K562 (cell line): ENCODE measurements around the gene TAF12. TPM values are rescaled to one million over a fixed set of nuclear protein-coding genes. Genes with fewer than 3 reads are reported as not detected.

Source experiments
- ARNT ChIP-seq, 2 experiments: fragments of 450-650 bp; IDR thresholded peaks; 2 replicates each; pipeline ENCODE4 v1.6.1; 2016; ENCODE audit warnings: mild to moderate bottlenecking in 1 of 2
- NR2C1 ChIP-seq, 2 experiments: fragments of 450-650 bp; IDR thresholded peaks; 2 replicates each; pipeline ENCODE4 v1.6.1; 2017; ENCODE audit warnings: mild to moderate bottlenecking in 2 of 2, antibody characterized with exemption in 1 of 2, inconsistent platforms in 1 of 2, missing compliant biosample characterization in 1 of 2, missing genetic modification characterization in 1 of 2
- POLR2A ChIP-seq: fragments of 450-650 bp; conservative IDR thresholded peaks from 2 replicates; pipeline ENCODE4 v1.6.1; 2016
- SMARCE1 ChIP-seq: fragments of 450-650 bp; IDR thresholded peaks from 2 replicates; pipeline ENCODE4 v1.7.1; 2016; ENCODE audit warnings: mild to moderate bottlenecking
- TAF7 ChIP-seq: fragments of 450-650 bp; IDR thresholded peaks from 2 replicates; pipeline ENCODE4 v1.6.1; 2016; ENCODE audit warnings: missing genetic modification characterization, missing compliant biosample characterization
- ZEB2 ChIP-seq: fragments of 450-650 bp; IDR thresholded peaks from 2 replicates; pipeline ENCODE4 v1.6.1; 2016
- ZNF592 ChIP-seq: fragments of 450-650 bp; IDR thresholded peaks from 2 replicates; pipeline ENCODE4 v1.6.1; 2017; ENCODE audit warnings: antibody characterized with exemption, mild to moderate bottlenecking
- ZNF785 ChIP-seq: fragments of 250-450 bp; sonication (Bioruptor Pico); IDR thresholded peaks from 2 replicates; pipeline ENCODE4 v1.4.0; 2020; ENCODE audit warnings: mild to moderate bottlenecking
- polyA plus RNA-seq, 8 experiments: library from polyadenylated mRNA; depleted of rRNA in 4 of 8; stranded (reverse) in 5 of 8; unstranded in 3 of 8; fragments of >200 nt; fragmentation: Nextera tagmentation in 2 of 8; fragmentation: Illumina TruSeq in 1 of 8; extraction: Ambion mirVana in 2 of 8; extraction: Trizol in 1 of 8; gene quantifications; 2 replicates each; pipeline versions ENCODE4 v1.2.1 to v1.2.3, GENCODE V29; 2011 to 2014; ENCODE audit warnings: inconsistent platforms in 1 of 8, missing spikeins in 1 of 8
- total RNA-seq, 7 experiments: library from RNA; depleted of rRNA in 6 of 7; stranded (reverse); fragments of >200 nt in 6 of 7; fragmentation: Illumina TruSeq in 2 of 7; extraction: Trizol in 2 of 7; gene quantifications; 2 replicates each; pipeline versions ENCODE4 v1.2.1 to v1.2.3, GENCODE V29; 2011 to 2021; ENCODE audit warnings: low replicate concordance in 1 of 7
- TF ChIP-seq, protein P1 (sequence below): fragments of 250-450 bp; sonication (Bioruptor Pico); IDR thresholded peaks from 2 replicates; pipeline ENCODE4 v1.8.0; 2022; ENCODE audit warnings: inconsistent platforms
- TF ChIP-seq, protein P2 (sequence below): fragments of 450-650 bp; conservative IDR thresholded peaks from 2 replicates; pipeline ENCODE4 v1.6.1; 2016; ENCODE audit warnings: missing genetic modification characterization, low read depth, mild to moderate bottlenecking, missing compliant biosample characterization, moderate library complexity

The TAF12 gene
- total and polyA plus RNA-seq, 9 of the 15 experiments (the other 6 are each of a cell fraction or from before 2014, with no cell fraction given), result 31.6 to 89.0 (median 50.5) TPM

- TF ChIP-seq TAF7 (tag), result peak; percentile 39; the same call in 1 of the 2 replicates
- no peak for TF ChIP-seq ZNF785 (CRISPR knock-in tag)
- peak in 1 of 2 experiments; percentile 95; a peak in 2 of 4 replicates for TF ChIP-seq ARNT (IDR thresholded peaks at IDR 0.05)
- TF ChIP-seq, protein P1, sequence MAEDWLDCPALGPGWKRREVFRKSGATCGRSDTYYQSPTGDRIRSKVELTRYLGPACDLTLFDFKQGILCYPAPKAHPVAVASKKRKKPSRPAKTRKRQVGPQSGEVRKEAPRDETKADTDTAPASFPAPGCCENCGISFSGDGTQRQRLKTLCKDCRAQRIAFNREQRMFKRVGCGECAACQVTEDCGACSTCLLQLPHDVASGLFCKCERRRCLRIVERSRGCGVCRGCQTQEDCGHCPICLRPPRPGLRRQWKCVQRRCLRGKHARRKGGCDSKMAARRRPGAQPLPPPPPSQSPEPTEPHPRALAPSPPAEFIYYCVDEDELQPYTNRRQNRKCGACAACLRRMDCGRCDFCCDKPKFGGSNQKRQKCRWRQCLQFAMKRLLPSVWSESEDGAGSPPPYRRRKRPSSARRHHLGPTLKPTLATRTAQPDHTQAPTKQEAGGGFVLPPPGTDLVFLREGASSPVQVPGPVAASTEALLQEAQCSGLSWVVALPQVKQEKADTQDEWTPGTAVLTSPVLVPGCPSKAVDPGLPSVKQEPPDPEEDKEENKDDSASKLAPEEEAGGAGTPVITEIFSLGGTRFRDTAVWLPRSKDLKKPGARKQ (CRISPR knock-in tag), result no peak
- TF ChIP-seq SMARCE1, result peak; percentile 54; the same call in 1 of the 2 replicates
- TF ChIP-seq, protein P2, sequence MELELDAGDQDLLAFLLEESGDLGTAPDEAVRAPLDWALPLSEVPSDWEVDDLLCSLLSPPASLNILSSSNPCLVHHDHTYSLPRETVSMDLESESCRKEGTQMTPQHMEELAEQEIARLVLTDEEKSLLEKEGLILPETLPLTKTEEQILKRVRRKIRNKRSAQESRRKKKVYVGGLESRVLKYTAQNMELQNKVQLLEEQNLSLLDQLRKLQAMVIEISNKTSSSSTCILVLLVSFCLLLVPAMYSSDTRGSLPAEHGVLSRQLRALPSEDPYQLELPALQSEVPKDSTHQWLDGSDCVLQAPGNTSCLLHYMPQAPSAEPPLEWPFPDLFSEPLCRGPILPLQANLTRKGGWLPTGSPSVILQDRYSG (tag), result peak; percentile 80; the same call in 1 of the 2 replicates
- peak; percentile 68 for TF ChIP-seq ZNF592
- TF ChIP-seq NR2C1 (IDR thresholded peaks at IDR 0.05), result no peak
- peak; percentile 32; the same call in 1 of the 2 replicates for TF ChIP-seq NR2C1 (tag; IDR thresholded peaks at IDR 0.05)
- TF ChIP-seq ZEB2, result peak; percentile 23; the same call in 1 of the 2 replicates
- TF ChIP-seq POLR2A, result peak; percentile 62; the same call in 1 of the 2 replicates
Measured at GRCh38 chr1:28668191-28668955, 25.5 kb upstream of the TAF12 start, which contains the start of gene GMEB1 (continued).
